ENCODE measurements around the gene SRP19. TPM values are rescaled to one million over a fixed set of nuclear protein-coding genes. Genes with fewer than 3 reads are reported as not detected.
A peak's percentile ranks its signal among the peaks of the same experiment; 100 is the strongest.

The SRP19 gene
- total RNA-seq, 5 donors from 2014 or later (not counting 1 experiment from before 2014, with no cell fraction given), result 34.6 to 44.9 (median 40.4) TPM

DNA sequence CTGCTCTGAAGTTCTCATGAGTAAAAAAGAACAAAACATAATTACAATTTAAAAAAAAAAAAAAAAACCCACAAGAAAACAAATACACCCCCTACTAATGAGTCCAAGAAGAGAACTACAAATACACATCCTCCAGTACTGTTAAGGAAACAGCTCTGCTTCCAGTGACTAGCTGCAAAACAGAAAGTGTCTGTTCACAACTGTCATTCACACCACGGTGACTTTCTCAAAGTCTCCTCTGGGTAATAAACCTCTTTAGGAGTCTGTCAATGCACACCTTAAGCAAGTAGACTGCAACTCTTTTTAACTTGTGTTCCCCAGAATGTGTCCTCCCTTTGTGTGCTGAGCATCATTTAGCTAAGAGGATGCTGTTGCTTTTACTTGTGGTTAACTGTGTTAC is 54.7 kb downstream of the SRP19 start:
- ATAC-seq (replicated peaks in 1 of 4), result peak; percentile 27 to 52 (median 34)
- WGBS (ENCODE audit: insufficient coverage), result no CpG with 5 or more reads among the region's 1 CpG
- H3K27ac Mint-ChIP-seq, result peak overlapping the region in 1 of 2 donors; percentile 75
- Histone ChIP-seq H3K4me1 (ENCODE audit: control insufficient read depth in 1 of 2, extremely low read depth in 1 of 2, insufficient read depth in 2 of 2, low read length in 2 of 2) (peaks cover 5 to 32% of the 10 kb centered on the region in 2 experiments), H3K36me3 (ENCODE audit: control insufficient read depth in 2 of 2, extremely low read depth in 1 of 2, insufficient read depth in 1 of 2, low read length in 1 of 2) (peaks cover 0 to 37% of the 10 kb centered on the region in 2 donors), H3K27ac (ENCODE audit: low read length) (no peak overlapping the region), H3K9me3 (no peaks in the 10 kb centered on the region), H3K27me3 (replicated peaks in 1 of 2; ENCODE audit: control insufficient read depth in 2 of 2, extremely low read depth in 1 of 2, insufficient read depth in 2 of 2, low read length in 1 of 2) (no peaks in the 10 kb centered on the region), H3K4me3 (ENCODE audit: control insufficient read depth in 1 of 2, extremely low read depth in 1 of 2, low read length in 1 of 2) (no peak overlapping the region)
- H3K9me3 Mint-ChIP-seq, result no peaks in the 10 kb centered on the region
- peak overlapping the region; percentile 2 to 25 (median 20) for H3K4me3 Mint-ChIP-seq
- no peaks in the 10 kb centered on the region for H3K27me3 Mint-ChIP-seq
- ChIA-PET CTCF (interaction anchor here in 1 of 2 donors (0.6 to 1.8 kb wide), 4 partner anchors 43 to 154 kb away, joined by 5 to 6 read pairs (median 5); no protein-coding TSS in a partner anchor), POLR2A (interaction anchor here in 1 of 2 donors (0.7 kb wide), 1 partner anchor 80 kb away, joined by 3 read pairs; no protein-coding TSS in a partner anchor)
- DNase-seq, result peak in 1 of 35 experiments; percentile 24
- H3K36me3 Mint-ChIP-seq, result peaks cover 47% of the 10 kb centered on the region
- peaks cover 77 to 85% (median 81%) of the 10 kb centered on the region in 3 donors for H3K4me1 Mint-ChIP-seq

- Histone ChIP-seq H3K4me3 (ENCODE audit: control insufficient read depth in 1 of 2, extremely low read depth in 1 of 2, low read length in 1 of 2) (no peak overlapping the region), H3K27ac (ENCODE audit: low read length) (no peak overlapping the region), H3K27me3 (replicated peaks in 1 of 2; ENCODE audit: control insufficient read depth in 2 of 2, extremely low read depth in 1 of 2, insufficient read depth in 2 of 2, low read length in 1 of 2) (no peaks in the 10 kb centered on the region), H3K4me1 (ENCODE audit: control insufficient read depth in 1 of 2, extremely low read depth in 1 of 2, insufficient read depth in 2 of 2, low read length in 2 of 2) (peaks cover 9 to 40% of the 10 kb centered on the region in 2 experiments), H3K9me3 (no peaks in the 10 kb centered on the region), H3K36me3 (ENCODE audit: control insufficient read depth in 2 of 2, extremely low read depth in 1 of 2, insufficient read depth in 1 of 2, low read length in 1 of 2) (peaks cover 0 to 30% of the 10 kb centered on the region in 2 donors)
- H3K4me3 Mint-ChIP-seq, result peak overlapping the region in 1 of 3 donors; percentile 18
- H3K36me3 Mint-ChIP-seq, result peaks cover 44% of the 10 kb centered on the region
- CTCF ChIA-PET, result no interaction called here
- H3K27me3 Mint-ChIP-seq, result no peaks in the 10 kb centered on the region
- WGBS (ENCODE audit: insufficient coverage), result 100% methylated on average over 1 of the region's 2 CpGs
- H3K4me1 Mint-ChIP-seq, result peaks cover 74 to 83% (median 77%) of the 10 kb centered on the region in 3 donors
- H3K9me3 Mint-ChIP-seq, result no peaks in the 10 kb centered on the region
- peak overlapping the region; percentile 13 to 16 for H3K27ac Mint-ChIP-seq
- ATAC-seq (replicated peaks in 1 of 4) (no peak), DNase-seq (peak in 8 of 35 experiments; percentile 6 to 34 (median 12))
- POLR2A ChIA-PET, result no interaction called here
Observed at GRCh38 chr5:112917453-112917995, 56.4 kb downstream of the SRP19 start.

DNA sequence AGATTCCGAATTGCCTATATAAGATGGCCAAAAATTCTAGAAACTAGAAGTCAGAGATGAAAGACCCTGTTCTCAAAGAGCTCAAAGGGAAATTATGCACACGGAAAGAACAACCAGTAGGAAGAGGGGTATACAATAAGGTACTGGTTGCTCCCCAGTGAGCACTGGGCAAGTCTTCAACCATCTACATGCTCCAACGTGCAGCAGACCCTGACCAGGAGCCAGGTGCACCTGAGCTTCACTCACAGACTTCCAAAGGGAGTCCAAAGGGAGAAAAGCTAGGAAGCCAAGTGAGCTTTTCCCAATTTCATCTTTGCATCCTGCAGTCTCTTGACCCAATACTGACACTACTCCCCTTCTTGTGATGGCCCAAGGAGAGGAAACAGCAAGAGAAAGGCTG is 57.0 kb downstream of the SRP19 start:
- H3K36me3 ChIP-seq (ENCODE audit: control insufficient read depth in 2 of 2, extremely low read depth in 1 of 2, insufficient read depth in 1 of 2, low read length in 1 of 2), result peaks cover 0 to 27% of the 10 kb centered on the region in 2 donors
- ATAC-seq (replicated peaks in 1 of 4) (no peak), DNase-seq (no peak)
- H3K27ac Mint-ChIP-seq, result peak overlapping the region in 1 of 2 donors; percentile 29
- H3K36me3 Mint-ChIP-seq, result peaks cover 38% of the 10 kb centered on the region
- no peaks in the 10 kb centered on the region for H3K27me3 ChIP-seq (replicated peaks in 1 of 2; ENCODE audit: control insufficient read depth in 2 of 2, extremely low read depth in 1 of 2, insufficient read depth in 2 of 2, low read length in 1 of 2)
- H3K4me1 Mint-ChIP-seq, result peaks cover 74 to 83% (median 77%) of the 10 kb centered on the region in 3 donors
- ChIA-PET POLR2A (interaction anchor here in 1 of 2 donors (0.6 kb wide), 1 partner anchor 9 kb away, joined by 3 read pairs; no protein-coding TSS in a partner anchor), CTCF (no interaction called here)
- H3K27me3 Mint-ChIP-seq, result no peaks in the 10 kb centered on the region
- 100% methylated on average over 1 of the region's 3 CpGs for WGBS (ENCODE audit: insufficient coverage)
- H3K4me3 Mint-ChIP-seq, result peak overlapping the region in 1 of 3 donors; percentile 43
- H3K4me1 ChIP-seq (ENCODE audit: control insufficient read depth in 1 of 2, extremely low read depth in 1 of 2, insufficient read depth in 2 of 2, low read length in 2 of 2), result peaks cover 15 to 46% of the 10 kb centered on the region in 2 experiments
- no peaks in the 10 kb centered on the region for H3K9me3 ChIP-seq
- no peak overlapping the region for H3K4me3 ChIP-seq (ENCODE audit: control insufficient read depth in 1 of 2, extremely low read depth in 1 of 2, low read length in 1 of 2)
- H3K9me3 Mint-ChIP-seq, result no peaks in the 10 kb centered on the region
- no peak overlapping the region for H3K27ac ChIP-seq (ENCODE audit: low read length)

DNA sequence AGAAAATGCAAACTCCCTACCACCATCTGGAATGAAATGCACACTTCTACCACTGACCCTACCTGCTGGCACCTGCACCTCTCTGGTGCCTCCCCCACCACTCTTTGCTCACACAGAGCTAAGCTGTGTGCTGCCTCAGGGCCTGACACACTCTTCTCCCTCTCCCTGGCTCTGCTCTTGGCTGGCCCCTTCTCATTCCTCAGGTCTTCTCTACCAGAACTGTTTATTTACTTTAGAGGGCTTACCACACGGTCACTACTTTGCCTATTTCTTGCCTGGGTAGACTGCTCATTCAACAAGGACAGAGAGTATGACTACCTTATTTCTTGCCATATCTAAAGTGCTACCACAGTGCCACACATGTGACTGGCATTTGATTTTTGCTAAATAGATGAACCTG is 57.6 kb downstream of the SRP19 start:
- no peaks in the 10 kb centered on the region for H3K27me3 ChIP-seq (replicated peaks in 1 of 2; ENCODE audit: control insufficient read depth in 2 of 2, extremely low read depth in 1 of 2, insufficient read depth in 2 of 2, low read length in 1 of 2)
- no peaks in the 10 kb centered on the region for H3K27me3 Mint-ChIP-seq
- H3K4me1 Mint-ChIP-seq, result peaks cover 78 to 85% (median 80%) of the 10 kb centered on the region in 3 donors
- no peaks in the 10 kb centered on the region for H3K9me3 ChIP-seq
- no peaks in the 10 kb centered on the region for H3K9me3 Mint-ChIP-seq
- H3K4me1 ChIP-seq (ENCODE audit: control insufficient read depth in 1 of 2, extremely low read depth in 1 of 2, insufficient read depth in 2 of 2, low read length in 2 of 2), result peaks cover 15 to 51% of the 10 kb centered on the region in 2 experiments
- H3K27ac Mint-ChIP-seq, result peak overlapping the region; percentile 16 to 22
- no peak for DNase-seq
- POLR2A ChIA-PET, result interaction anchor here in 1 of 2 donors (0.6 kb wide), 2 partner anchors 9 to 480 kb away, joined by 3 to 5 read pairs; no protein-coding TSS in a partner anchor
- no CpG with 5 or more reads among the region's 1 CpG for WGBS (ENCODE audit: insufficient coverage)
- H3K36me3 ChIP-seq (ENCODE audit: control insufficient read depth in 2 of 2, extremely low read depth in 1 of 2, insufficient read depth in 1 of 2, low read length in 1 of 2), result peaks cover 0 to 27% of the 10 kb centered on the region in 2 donors
- ATAC-seq (replicated peaks in 1 of 4), result no peak
- H3K27ac ChIP-seq (ENCODE audit: low read length), result no peak overlapping the region
- CTCF ChIA-PET, result interaction anchor here (0.7 kb wide), 2 partner anchors 23 to 24 kb away, joined by 5 to 9 read pairs; no protein-coding TSS in a partner anchor
- peaks cover 37% of the 10 kb centered on the region for H3K36me3 Mint-ChIP-seq
- peak overlapping the region in 2 of 3 donors; percentile 22 to 43 for H3K4me3 Mint-ChIP-seq
- no peak overlapping the region for H3K4me3 ChIP-seq (ENCODE audit: control insufficient read depth in 1 of 2, extremely low read depth in 1 of 2, low read length in 1 of 2)

Other genes starting within 250 kb of the SRP19 start
- gene APC, start 123.4 kb upstream of the SRP19 start, total RNA-seq, result 10 to 100 TPM; 33.0 to 45.0 (median 39.7) TPM
- 10 to 100 TPM; 23.0 to 71.1 (median 53.2) TPM for gene REEP5, start 60.9 kb downstream of the SRP19 start, total RNA-seq
- 10 to 100 TPM; 68.6 to 88.5 (median 71.9) TPM for gene DCP2, start 115.5 kb downstream of the SRP19 start, total RNA-seq